MM.1S (cell line): ENCODE data around the gene NGEF.

ENCODE experiments used
- EZH2 ChIP-seq: fragments of 300-600 bp; sonication (generic); optimal IDR thresholded peaks from 2 replicates; pipeline ENCODE3; 2017; ENCODE audit warnings: low read depth, mild to moderate bottlenecking, antibody characterized with exemption, low read length, mixed read lengths
- TF ChIP-seq, protein P1 (sequence below): fragments of 300-600 bp; sonication (generic); IDR thresholded peaks from 2 replicates; pipeline ENCODE4 v1.5.1; 2016; ENCODE audit warnings: antibody characterized with exemption, low read length, mixed read lengths

DNA sequence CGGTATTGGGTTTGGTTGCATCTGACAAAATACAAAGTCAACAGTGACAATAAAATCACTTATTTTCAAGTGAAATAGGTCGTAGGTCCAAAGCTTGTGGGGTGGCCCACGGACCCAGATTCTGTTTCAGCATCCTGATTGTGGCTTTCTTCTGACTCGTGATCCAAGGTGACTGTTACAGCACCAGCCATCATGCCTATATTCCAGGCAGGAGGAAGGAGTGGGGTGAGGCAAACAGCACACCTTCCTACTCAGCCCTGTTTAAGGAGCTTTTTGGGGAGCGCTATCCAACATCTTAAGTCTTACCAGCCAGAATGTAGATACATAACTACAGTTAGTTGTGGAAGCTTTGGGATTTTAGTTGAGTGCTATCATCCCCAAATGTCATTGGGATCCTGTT, 151.7 kb downstream of the NGEF start:
- TF ChIP-seq, protein P1, sequence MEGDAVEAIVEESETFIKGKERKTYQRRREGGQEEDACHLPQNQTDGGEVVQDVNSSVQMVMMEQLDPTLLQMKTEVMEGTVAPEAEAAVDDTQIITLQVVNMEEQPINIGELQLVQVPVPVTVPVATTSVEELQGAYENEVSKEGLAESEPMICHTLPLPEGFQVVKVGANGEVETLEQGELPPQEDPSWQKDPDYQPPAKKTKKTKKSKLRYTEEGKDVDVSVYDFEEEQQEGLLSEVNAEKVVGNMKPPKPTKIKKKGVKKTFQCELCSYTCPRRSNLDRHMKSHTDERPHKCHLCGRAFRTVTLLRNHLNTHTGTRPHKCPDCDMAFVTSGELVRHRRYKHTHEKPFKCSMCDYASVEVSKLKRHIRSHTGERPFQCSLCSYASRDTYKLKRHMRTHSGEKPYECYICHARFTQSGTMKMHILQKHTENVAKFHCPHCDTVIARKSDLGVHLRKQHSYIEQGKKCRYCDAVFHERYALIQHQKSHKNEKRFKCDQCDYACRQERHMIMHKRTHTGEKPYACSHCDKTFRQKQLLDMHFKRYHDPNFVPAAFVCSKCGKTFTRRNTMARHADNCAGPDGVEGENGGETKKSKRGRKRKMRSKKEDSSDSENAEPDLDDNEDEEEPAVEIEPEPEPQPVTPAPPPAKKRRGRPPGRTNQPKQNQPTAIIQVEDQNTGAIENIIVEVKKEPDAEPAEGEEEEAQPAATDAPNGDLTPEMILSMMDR = no peak
- TF ChIP-seq EZH2 = no peak
